Right renal pelvis (tissue), 4 donors: ENCODE measurements around the gene TP73. TPM values are rescaled to one million over a fixed set of nuclear protein-coding genes. Genes with fewer than 3 reads are reported as not detected.

Experiments used
- DNase-seq, 4 donors: peaks; one replicate each; pipeline ENCODE4 v3.0.0-alpha.2; 2013; ENCODE audit warnings: low read depth in 4 of 4, low spot score in 3 of 4, missing footprints in 1 of 4
- polyA plus RNA-seq, 4 donors: library from polyadenylated mRNA; unstranded; fragments of 120-200 nt; gene quantifications; one replicate each; pipeline ENCODE4 v1.2.1, GENCODE V29; 2013; ENCODE audit not compliant: insufficient read length in 4 of 4

Gene TP73
- polyA plus RNA-seq, 4 donors, result 0.55 to 0.70 (median 0.62) TPM

- no peak for DNase-seq
Observed at GRCh38 chr1:3669971-3670431, 17.7 kb downstream of the TP73 start.

GRCh38 chr1:3670823-3671265, 18.5 kb downstream of the TP73 start:
- DNase-seq, result no peak

- DNase-seq, result no peak
Observed at GRCh38 chr1:3671371-3672180, 19.3 kb downstream of the TP73 start.

GRCh38 chr1:3672231-3672970, 20.1 kb downstream of the TP73 start:
- DNase-seq, result no peak

DNA sequence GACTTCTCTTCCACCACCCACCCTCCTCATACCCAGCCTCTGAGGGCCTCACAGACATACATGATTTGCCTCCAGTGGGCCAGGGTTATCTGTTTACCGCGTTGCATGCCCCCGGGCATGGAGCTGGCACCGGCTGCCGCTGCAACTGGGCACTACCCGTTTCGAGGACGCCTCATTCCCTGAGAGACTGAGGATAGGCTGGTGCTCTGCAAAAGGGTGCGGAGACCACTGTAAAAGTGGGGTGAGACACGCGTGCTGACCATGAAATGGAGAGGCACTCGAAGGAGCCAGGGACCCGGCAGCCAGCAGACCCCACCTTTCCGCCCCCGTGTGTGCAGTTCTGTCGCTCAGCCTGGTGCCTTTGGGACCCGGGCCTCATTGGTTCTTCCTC, 20.6 kb downstream of the TP73 start:
- no peak for DNase-seq

- DNase-seq, result no peak
Observed at GRCh38 chr1:3673381-3674099, 21.2 kb downstream of the TP73 start.

- DNase-seq, result no peak
Observed at GRCh38 chr1:3674100-3675094, 22.1 kb downstream of the TP73 start.

DNA sequence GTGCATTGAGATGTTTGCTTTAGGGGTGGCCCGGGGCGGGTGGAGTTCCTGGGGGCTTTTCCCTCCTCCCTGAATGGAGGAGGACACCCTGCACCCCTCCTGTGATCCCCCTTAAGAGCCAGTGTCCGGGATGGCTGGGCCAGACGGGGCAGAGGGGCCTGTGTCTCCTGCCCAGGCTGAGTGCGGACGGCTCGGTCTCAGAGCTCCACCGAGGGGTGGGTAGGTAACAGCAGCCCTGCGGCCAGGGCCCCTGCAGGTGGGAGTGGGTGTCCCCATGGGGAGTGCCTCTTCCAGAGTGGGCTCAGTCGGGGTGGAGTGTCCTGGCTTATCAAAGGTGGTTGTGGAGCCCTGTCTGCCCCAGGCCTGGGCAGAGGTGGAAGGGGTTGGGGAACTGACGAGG, 23.1 kb downstream of the TP73 start:
- no peak for DNase-seq

DNA sequence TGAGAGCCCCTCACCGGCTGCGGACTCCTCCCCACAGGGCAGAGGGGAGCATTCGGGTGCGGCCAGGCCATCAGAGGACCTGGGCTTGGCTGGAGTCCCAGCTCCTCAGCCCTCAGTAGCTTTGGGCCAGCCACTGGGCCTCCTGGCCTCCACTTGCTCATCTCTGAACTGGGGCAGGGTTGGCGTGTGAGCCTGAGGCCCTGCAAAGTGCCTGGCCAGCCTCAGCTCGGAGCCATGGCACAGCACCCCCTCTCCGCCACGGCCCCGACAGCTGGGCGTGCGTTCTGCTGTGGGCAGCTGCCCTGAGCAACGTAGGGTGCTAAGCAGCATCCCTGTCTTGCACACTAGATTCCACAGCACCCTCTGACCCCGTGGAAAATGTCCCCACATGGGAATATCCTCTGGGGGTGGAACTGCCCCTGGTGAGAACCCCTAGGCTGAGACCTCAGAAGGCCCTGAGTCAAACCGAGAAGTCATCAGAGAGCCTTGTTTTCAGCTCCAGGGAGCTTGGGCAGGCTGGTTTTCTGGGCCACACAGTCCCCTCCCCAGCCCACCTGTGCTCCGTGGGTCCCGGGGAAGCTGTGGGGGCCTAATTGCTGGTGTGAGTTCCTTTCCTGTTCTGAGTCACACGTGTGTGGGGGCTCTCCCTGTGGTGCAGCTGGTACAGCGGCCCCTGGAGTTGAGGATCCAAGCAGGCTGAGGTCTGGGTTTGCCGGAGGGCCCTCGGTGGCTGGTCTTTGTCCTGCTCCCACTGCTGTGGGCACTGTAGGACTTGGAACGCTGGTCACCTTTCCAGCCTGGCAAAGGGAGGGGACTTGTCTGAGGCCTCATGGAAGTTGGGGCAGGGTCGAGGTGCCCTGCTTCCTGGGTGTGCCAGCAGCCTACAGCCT, 24.5 kb downstream of the TP73 start:
- DNase-seq, result no peak

GRCh38 chr1:3677484-3677883, 25.2 kb downstream of the TP73 start:
- DNase-seq, result no peak

- DNase-seq, result no peak
Observed at GRCh38 chr1:3678361-3679097, 26.2 kb downstream of the TP73 start.

GRCh38 chr1:3679098-3679555, 26.8 kb downstream of the TP73 start:
- no peak for DNase-seq

- no peak for DNase-seq
Observed at GRCh38 chr1:3679799-3680453, 27.6 kb downstream of the TP73 start.

- DNase-seq, result no peak
Observed at GRCh38 chr1:3680488-3681230, 28.3 kb downstream of the TP73 start.

- DNase-seq, result no peak
Observed at GRCh38 chr1:3681231-3681897, 29.0 kb downstream of the TP73 start.
